ENCODE results near the gene EXOC4. TPM values are rescaled to one million over a fixed set of nuclear protein-coding genes. Genes with fewer than 3 reads are reported as not detected.

The EXOC4 gene
- total and polyA plus RNA-seq, 2 experiments from 2014 or later = 23.9 to 51.7 TPM

GRCh38 chr7:133522501-133522900 is 269.6 kb downstream of the EXOC4 start:
- H2AFZ ChIP-seq = no peak overlapping the region
- no peaks in the 10 kb centered on the region for H3K27me3 ChIP-seq (replicated peaks; ENCODE audit: insufficient read depth)
- no peak overlapping the region for H3K4me3 ChIP-seq
- H3K79me2 ChIP-seq (ENCODE audit: insufficient read depth) = no peaks in the 10 kb centered on the region
- H3K36me3 ChIP-seq (ENCODE audit: low read depth) = no peaks in the 10 kb centered on the region
- in situ Hi-C loops (cut with MboI) = no loop called here
- no peaks in the 10 kb centered on the region for H3F3A ChIP-seq (ENCODE audit: insufficient read depth)
- 98 to 100% methylated on average over 2 of the region's 2 CpGs for WGBS, 2 experiments (ENCODE audit: low coverage in 1 of 2, low lambda C conversion rate in 2 of 2, missing lambda C conversion rate in 2 of 2)
- no peaks in the 10 kb centered on the region for H3K9me3 ChIP-seq (ENCODE audit: low read depth)
- H3K9me2 ChIP-seq (ENCODE audit: insufficient read depth) = no peaks in the 10 kb centered on the region
- H3K27ac ChIP-seq = no peak overlapping the region
- H3K9ac ChIP-seq = no peak overlapping the region
- H4K20me1 ChIP-seq (ENCODE audit: insufficient read depth) = no peaks in the 10 kb centered on the region
- no peaks in the 10 kb centered on the region for H3K4me1 ChIP-seq (ENCODE audit: insufficient read depth)
- TF ChIP-seq EZH2phosphoT487 (IDR thresholded peaks at IDR 0.05; ENCODE audit: insufficient read depth, low read depth) (no peak), EZH2 (IDR thresholded peaks at IDR 0.05; ENCODE audit: insufficient read depth, poor library complexity, severe bottlenecking) (no peak)
- H3K4me2 ChIP-seq (ENCODE audit: unreplicated experiment) = no peak overlapping the region
- DNase-seq = no peak

- in situ Hi-C loops (cut with MboI) = no loop called here
- TF ChIP-seq EZH2phosphoT487 (IDR thresholded peaks at IDR 0.05; ENCODE audit: insufficient read depth, low read depth) (no peak), EZH2 (IDR thresholded peaks at IDR 0.05; ENCODE audit: insufficient read depth, poor library complexity, severe bottlenecking) (no peak)
- H3K27ac ChIP-seq = no peak overlapping the region
- H3K4me3 ChIP-seq = no peak overlapping the region
- H3K36me3 ChIP-seq (ENCODE audit: low read depth) = no peaks in the 10 kb centered on the region
- no peaks in the 10 kb centered on the region for H4K20me1 ChIP-seq (ENCODE audit: insufficient read depth)
- 95 to 100% methylated on average over 1 of the region's 1 CpG for WGBS, 2 experiments (ENCODE audit: low coverage in 1 of 2, low lambda C conversion rate in 2 of 2, missing lambda C conversion rate in 2 of 2)
- H3K9me2 ChIP-seq (ENCODE audit: insufficient read depth) = 0 out of 2 replicates have a peak, but pooled peaks cover 2% of the 10 kb centered on the region
- no peak overlapping the region for H3K9ac ChIP-seq
- no peak overlapping the region for H2AFZ ChIP-seq
- peaks cover 6% of the 10 kb centered on the region for H3K4me1 ChIP-seq (ENCODE audit: insufficient read depth)
- H3K4me2 ChIP-seq (ENCODE audit: unreplicated experiment) = no peak overlapping the region
- no peaks in the 10 kb centered on the region for H3K9me3 ChIP-seq (ENCODE audit: low read depth)
- no peaks in the 10 kb centered on the region for H3K79me2 ChIP-seq (ENCODE audit: insufficient read depth)
- no peaks in the 10 kb centered on the region for H3F3A ChIP-seq (ENCODE audit: insufficient read depth)
- DNase-seq = no peak
- no peaks in the 10 kb centered on the region for H3K27me3 ChIP-seq (replicated peaks; ENCODE audit: insufficient read depth)
These were observed 275.9 kb downstream of the EXOC4 start for GRCh38 chr7:133528796-133529195.

DNA sequence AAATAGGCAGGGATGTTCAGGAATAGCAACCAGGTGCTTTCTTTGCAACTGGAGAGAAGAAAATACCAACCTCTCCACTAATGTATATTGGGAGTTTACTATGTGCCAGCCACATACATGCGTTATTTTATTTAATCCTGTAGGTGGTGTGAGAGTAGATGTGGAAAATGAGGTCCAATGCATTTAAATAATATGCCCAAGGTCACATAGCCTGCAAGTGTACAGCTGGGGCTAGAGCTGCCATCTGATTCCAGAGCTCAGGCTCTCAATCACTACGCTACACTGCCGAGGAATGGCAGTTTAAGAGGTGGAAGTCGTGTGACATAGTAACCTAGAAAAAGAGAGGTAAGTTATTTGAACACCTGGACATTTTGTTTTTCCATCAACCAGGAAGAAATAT is 277.0 kb downstream of the EXOC4 start:
- H3K27ac ChIP-seq = no peak overlapping the region
- H3F3A ChIP-seq (ENCODE audit: insufficient read depth) = no peaks in the 10 kb centered on the region
- peaks cover 6% of the 10 kb centered on the region for H3K4me1 ChIP-seq (ENCODE audit: insufficient read depth)
- no peaks in the 10 kb centered on the region for H4K20me1 ChIP-seq (ENCODE audit: insufficient read depth)
- no peak overlapping the region for H3K4me3 ChIP-seq
- H2AFZ ChIP-seq = no peak overlapping the region
- no peak for DNase-seq
- no peak overlapping the region for H3K9ac ChIP-seq
- H3K79me2 ChIP-seq (ENCODE audit: insufficient read depth) = no peaks in the 10 kb centered on the region
- 0 out of 2 replicates have a peak, but pooled peaks cover 5% of the 10 kb centered on the region for H3K9me2 ChIP-seq (ENCODE audit: insufficient read depth)
- no peaks in the 10 kb centered on the region for H3K27me3 ChIP-seq (replicated peaks; ENCODE audit: insufficient read depth)
- TF ChIP-seq EZH2phosphoT487 (IDR thresholded peaks at IDR 0.05; ENCODE audit: insufficient read depth, low read depth) (no peak), EZH2 (IDR thresholded peaks at IDR 0.05; ENCODE audit: insufficient read depth, poor library complexity, severe bottlenecking) (no peak)
- H3K9me3 ChIP-seq (ENCODE audit: low read depth) = no peaks in the 10 kb centered on the region
- in situ Hi-C loops (cut with MboI) = no loop called here
- no peaks in the 10 kb centered on the region for H3K36me3 ChIP-seq (ENCODE audit: low read depth)
- WGBS, 2 experiments (ENCODE audit: low coverage in 1 of 2, low lambda C conversion rate in 2 of 2, missing lambda C conversion rate in 2 of 2) = 96% methylated on average over 4 of the region's 4 CpGs
- no peak overlapping the region for H3K4me2 ChIP-seq (ENCODE audit: unreplicated experiment)

DNA sequence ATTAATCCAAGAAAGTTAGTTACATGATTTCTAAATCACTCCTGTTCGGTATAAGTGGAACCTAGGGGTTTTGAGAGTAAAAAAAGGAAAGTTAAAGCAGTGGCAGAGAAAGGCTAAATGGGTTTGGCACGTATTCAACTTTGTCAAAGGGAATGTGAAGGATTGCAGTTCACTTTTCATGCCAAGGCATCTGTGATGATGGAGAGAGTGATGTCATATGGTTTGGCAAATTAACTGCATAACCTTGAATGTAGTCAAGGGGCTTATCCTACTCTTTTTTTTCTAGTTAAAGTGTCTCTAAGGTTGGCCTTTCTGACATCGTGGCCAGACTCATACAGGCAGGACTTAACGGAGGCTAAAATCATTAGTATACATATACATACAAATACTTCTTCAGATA is 277.8 kb downstream of the EXOC4 start:
- no peaks in the 10 kb centered on the region for H3K36me3 ChIP-seq (ENCODE audit: low read depth)
- DNase-seq = peak; percentile 56
- no peaks in the 10 kb centered on the region for H4K20me1 ChIP-seq (ENCODE audit: insufficient read depth)
- H3K4me3 ChIP-seq = no peak overlapping the region
- H3K9me2 ChIP-seq (ENCODE audit: insufficient read depth) = 0 out of 2 replicates have a peak, but pooled peaks cover 5% of the 10 kb centered on the region
- H3K79me2 ChIP-seq (ENCODE audit: insufficient read depth) = no peaks in the 10 kb centered on the region
- no peak overlapping the region for H3K27ac ChIP-seq
- no peak overlapping the region for H3K9ac ChIP-seq
- H3F3A ChIP-seq (ENCODE audit: insufficient read depth) = no peaks in the 10 kb centered on the region
- TF ChIP-seq EZH2 (IDR thresholded peaks at IDR 0.05; ENCODE audit: insufficient read depth, poor library complexity, severe bottlenecking) = no peak
- no peak for TF ChIP-seq EZH2phosphoT487 (IDR thresholded peaks at IDR 0.05; ENCODE audit: insufficient read depth, low read depth)
- peaks cover 6% of the 10 kb centered on the region for H3K4me1 ChIP-seq (ENCODE audit: insufficient read depth)
- WGBS, 2 experiments (ENCODE audit: low coverage in 1 of 2, low lambda C conversion rate in 2 of 2, missing lambda C conversion rate in 2 of 2) = 83 to 84% methylated on average over 4 of the region's 4 CpGs
- H3K4me2 ChIP-seq (ENCODE audit: unreplicated experiment) = no peak overlapping the region
- H3K9me3 ChIP-seq (ENCODE audit: low read depth) = no peaks in the 10 kb centered on the region
- H2AFZ ChIP-seq = no peak overlapping the region
- in situ Hi-C loops (cut with MboI) = no loop called here
- H3K27me3 ChIP-seq (replicated peaks; ENCODE audit: insufficient read depth) = no peaks in the 10 kb centered on the region

DNA sequence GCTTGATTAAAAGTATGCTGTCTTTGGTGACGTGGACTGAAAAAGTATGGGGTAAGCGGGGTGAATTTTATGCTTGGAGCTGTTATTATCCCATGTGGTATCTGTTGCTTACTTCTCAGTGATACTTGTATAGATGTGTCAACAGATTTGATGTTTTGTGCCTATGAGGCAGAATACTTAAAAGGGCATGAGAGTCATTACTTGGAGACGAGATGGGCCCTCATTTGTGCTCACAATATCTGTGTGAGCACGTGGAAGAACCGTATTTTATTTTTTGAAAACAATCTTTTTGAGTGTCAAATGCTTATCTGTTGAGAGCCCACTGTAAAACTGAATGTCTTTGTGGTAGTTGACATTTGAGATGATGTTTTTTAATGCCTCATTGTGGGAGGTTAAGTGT is 281.9 kb downstream of the EXOC4 start:
- WGBS, 2 experiments (ENCODE audit: low coverage in 1 of 2, low lambda C conversion rate in 2 of 2, missing lambda C conversion rate in 2 of 2) = 92 to 94% methylated on average over 5 of the region's 5 CpGs
- Histone ChIP-seq H2AFZ (no peak overlapping the region), H3F3A (ENCODE audit: insufficient read depth) (no peaks in the 10 kb centered on the region), H3K4me1 (ENCODE audit: insufficient read depth) (peaks cover 10% of the 10 kb centered on the region), H3K79me2 (ENCODE audit: insufficient read depth) (no peaks in the 10 kb centered on the region), H3K9me3 (ENCODE audit: low read depth) (no peaks in the 10 kb centered on the region), H3K27me3 (replicated peaks; ENCODE audit: insufficient read depth) (no peaks in the 10 kb centered on the region), H4K20me1 (ENCODE audit: insufficient read depth) (no peaks in the 10 kb centered on the region), H3K4me2 (ENCODE audit: unreplicated experiment) (no peak overlapping the region), H3K9ac (no peak overlapping the region), H3K27ac (no peak overlapping the region), H3K9me2 (ENCODE audit: insufficient read depth) (0 out of 2 replicates have a peak, but pooled peaks cover 3% of the 10 kb centered on the region), H3K4me3 (no peak overlapping the region), H3K36me3 (ENCODE audit: low read depth) (no peaks in the 10 kb centered on the region)
- DNase-seq = no peak
- in situ Hi-C loops (cut with MboI) = no loop called here
- no peak for TF ChIP-seq EZH2phosphoT487 (IDR thresholded peaks at IDR 0.05; ENCODE audit: insufficient read depth, low read depth)
- no peak for TF ChIP-seq EZH2 (IDR thresholded peaks at IDR 0.05; ENCODE audit: insufficient read depth, poor library complexity, severe bottlenecking)
